Breast epithelium (tissue), 3 donors: ENCODE data around the gene DCDC2C.

Experiments used
- CTCF ChIP-seq, 3 donors: fragments of 450-650 bp; IDR thresholded peaks; one replicate each; pipeline ENCODE4 v1.5.1; 2016 to 2017; ENCODE audit warnings: antibody characterized with exemption in 3 of 3, mild to moderate bottlenecking in 3 of 3, moderate library complexity in 3 of 3
- POLR2A ChIP-seq: fragments of 450-650 bp; IDR thresholded peaks from one replicate; pipeline ENCODE4 v1.6.1; 2016; ENCODE audit warnings: antibody characterized with exemption, mild to moderate bottlenecking, moderate library complexity
- POLR2AphosphoS5 ChIP-seq, 3 donors: sonication (generic); formaldehyde crosslinking; IDR thresholded peaks; one replicate each; pipeline ENCODE4 v1.6.1; 2017; ENCODE audit warnings: antibody characterized with exemption in 3 of 3

- TF ChIP-seq CTCF (IDR thresholded peaks at IDR 0.05) (no peak), POLR2A (no peak), POLR2AphosphoS5 (IDR thresholded peaks at IDR 0.05) (no peak)
Observed at GRCh38 chr2:3762771-3763447, 59.5 kb downstream of the DCDC2C start.
